HEK293 (cell line): ENCODE measurements around the gene GBGT1.

Experiments
- EGR2 ChIP-seq: fragments of 450-650 bp; formaldehyde crosslinking; IDR thresholded peaks from 2 replicates; pipeline ENCODE4 v1.5.1; 2016; ENCODE audit warnings: low read depth, missing biosample characterization, missing genetic modification characterization
- GLIS2 ChIP-seq: fragments of 450-650 bp; formaldehyde crosslinking; IDR thresholded peaks from 2 replicates; pipeline ENCODE4 v1.5.1; 2016; ENCODE audit warnings: missing biosample characterization, missing genetic modification characterization
- KLF1 ChIP-seq: fragments of 450-650 bp; formaldehyde crosslinking; IDR thresholded peaks from 2 replicates; pipeline ENCODE4 v1.5.1; 2016; ENCODE audit warnings: missing biosample characterization, missing genetic modification characterization
- KLF9 ChIP-seq: fragments of 450-650 bp; formaldehyde crosslinking; IDR thresholded peaks from 2 replicates; pipeline ENCODE4 v1.5.1; 2016; ENCODE audit warnings: missing biosample characterization, missing genetic modification characterization, low read depth
- ZBTB20 ChIP-seq: fragments of 450-650 bp; formaldehyde crosslinking; IDR thresholded peaks from 2 replicates; pipeline ENCODE4 v1.5.1; 2016; ENCODE audit warnings: missing biosample characterization, missing genetic modification characterization
- ZBTB48 ChIP-seq: fragments of 450-650 bp; formaldehyde crosslinking; IDR thresholded peaks from 2 replicates; pipeline ENCODE4 v1.5.1; 2016; ENCODE audit warnings: missing biosample characterization, missing genetic modification characterization
- ZNF112 ChIP-seq: fragments of 450-650 bp; formaldehyde crosslinking; IDR thresholded peaks from 2 replicates; pipeline ENCODE4 v1.5.0; 2017; ENCODE audit warnings: missing biosample characterization, missing genetic modification characterization
- ZNF19 ChIP-seq: fragments of 450-650 bp; formaldehyde crosslinking; IDR thresholded peaks from 2 replicates; pipeline ENCODE4; 2016; ENCODE audit warnings: missing biosample characterization, missing genetic modification characterization, low read depth
- ZNF214 ChIP-seq: fragments of 450-650 bp; formaldehyde crosslinking; IDR thresholded peaks from 2 replicates; pipeline ENCODE4 v1.5.1; 2017; ENCODE audit warnings: missing biosample characterization, mild to moderate bottlenecking, missing genetic modification characterization, borderline replicate concordance
- ZNF324 ChIP-seq: fragments of 450-650 bp; formaldehyde crosslinking; IDR thresholded peaks from 2 replicates; pipeline ENCODE4 v1.5.1; 2016; ENCODE audit warnings: missing biosample characterization, missing genetic modification characterization
- ZNF341 ChIP-seq: fragments of 450-650 bp; formaldehyde crosslinking; IDR thresholded peaks from 2 replicates; pipeline ENCODE4; 2016; ENCODE audit warnings: low read depth, missing biosample characterization, missing genetic modification characterization
- ZNF423 ChIP-seq: fragments of 450-650 bp; formaldehyde crosslinking; IDR thresholded peaks from 2 replicates; pipeline ENCODE4 v1.5.1; 2016; ENCODE audit warnings: missing biosample characterization, missing genetic modification characterization
- ZNF514 ChIP-seq: fragments of 450-650 bp; formaldehyde crosslinking; IDR thresholded peaks from 2 replicates; pipeline ENCODE4 v1.5.1; 2016; ENCODE audit warnings: missing biosample characterization, missing genetic modification characterization
- ZNF768 ChIP-seq: fragments of 450-650 bp; formaldehyde crosslinking; IDR thresholded peaks from 2 replicates; pipeline ENCODE4 v1.5.1; 2018; ENCODE audit warnings: missing biosample characterization, mild to moderate bottlenecking, missing genetic modification characterization
- ZNF843 ChIP-seq: fragments of 450-650 bp; formaldehyde crosslinking; IDR thresholded peaks from 2 replicates; pipeline ENCODE4 v1.5.1; 2016; ENCODE audit warnings: missing biosample characterization, missing genetic modification characterization
- TF ChIP-seq, protein P1 (sequence below): fragments of 450-650 bp; formaldehyde crosslinking; IDR thresholded peaks from 2 replicates; pipeline ENCODE4 v1.5.1; 2016; ENCODE audit warnings: missing biosample characterization, missing genetic modification characterization
- TF ChIP-seq, protein P2 (sequence below): fragments of 450-650 bp; formaldehyde crosslinking; IDR thresholded peaks from 2 replicates; pipeline ENCODE4 v1.5.1; 2016; ENCODE audit warnings: missing biosample characterization, missing genetic modification characterization
- TF ChIP-seq, protein P3 (sequence below): fragments of 450-650 bp; formaldehyde crosslinking; IDR thresholded peaks from 2 replicates; pipeline ENCODE4 v1.5.1; 2016; ENCODE audit warnings: missing biosample characterization, missing genetic modification characterization, borderline replicate concordance
- TF ChIP-seq, protein P4 (sequence below): sonication (generic); formaldehyde crosslinking; IDR thresholded peaks from 2 replicates; pipeline ENCODE4 v1.8.1; 2022; ENCODE audit warnings: mild to moderate bottlenecking, moderate library complexity, missing genetic modification reagents
- TF ChIP-seq, protein P5 (sequence below): fragments of 450-650 bp; formaldehyde crosslinking; IDR thresholded peaks from 2 replicates; pipeline ENCODE4 v1.5.1; 2017; ENCODE audit warnings: missing biosample characterization, missing genetic modification characterization
- TF ChIP-seq, protein P6 (sequence below): fragments of 450-650 bp; formaldehyde crosslinking; IDR thresholded peaks from 2 replicates; pipeline ENCODE4 v1.5.1; 2017; ENCODE audit warnings: missing biosample characterization, missing genetic modification characterization
- TF ChIP-seq, protein P7 (sequence below): fragments of 450-650 bp; formaldehyde crosslinking; IDR thresholded peaks from 2 replicates; pipeline ENCODE4 v1.5.1; 2017; ENCODE audit warnings: missing biosample characterization, missing genetic modification characterization
- TF ChIP-seq, protein P8 (sequence below): fragments of 450-650 bp; formaldehyde crosslinking; IDR thresholded peaks from 2 replicates; pipeline ENCODE4 v1.5.1; 2017; ENCODE audit warnings: missing biosample characterization, missing genetic modification characterization

Gene GBGT1

DNA sequence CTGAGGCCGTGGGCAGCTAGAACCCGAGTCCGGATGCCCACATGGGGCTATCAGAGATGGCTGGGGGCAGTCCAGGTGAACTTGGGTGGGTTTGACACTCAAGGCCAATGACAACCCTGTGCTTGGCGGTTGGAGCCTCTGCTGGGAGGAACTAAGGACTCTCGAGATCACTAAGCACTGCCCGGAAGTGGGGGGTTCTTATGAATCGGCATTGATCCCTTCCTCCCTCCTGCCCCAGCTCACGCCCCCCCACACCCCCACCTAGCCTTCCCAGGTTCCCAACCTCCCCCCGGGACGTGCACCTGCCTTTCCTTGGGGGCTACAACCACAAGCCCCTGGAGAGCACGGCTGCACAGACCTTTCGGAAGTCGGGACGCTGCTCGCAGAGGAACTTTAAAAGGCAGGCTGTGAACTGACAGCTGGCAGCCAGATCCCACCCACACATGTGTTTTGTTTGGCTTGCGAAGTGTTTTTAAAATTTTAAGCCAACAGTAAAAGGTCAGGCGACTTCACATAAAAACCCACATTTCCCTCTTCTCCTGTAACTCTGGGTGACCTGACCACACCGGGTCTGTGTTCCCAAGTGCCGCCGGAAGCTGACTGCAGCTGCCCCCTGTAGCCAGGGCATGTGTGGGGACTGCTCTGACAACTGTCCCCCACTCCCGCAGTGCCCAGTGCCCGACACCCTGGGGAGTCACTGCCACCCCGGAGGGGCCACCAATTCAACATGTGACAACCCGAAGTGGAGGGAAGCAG is 37.6 kb downstream of the GBGT1 start (continued):
- TF ChIP-seq, protein P1, sequence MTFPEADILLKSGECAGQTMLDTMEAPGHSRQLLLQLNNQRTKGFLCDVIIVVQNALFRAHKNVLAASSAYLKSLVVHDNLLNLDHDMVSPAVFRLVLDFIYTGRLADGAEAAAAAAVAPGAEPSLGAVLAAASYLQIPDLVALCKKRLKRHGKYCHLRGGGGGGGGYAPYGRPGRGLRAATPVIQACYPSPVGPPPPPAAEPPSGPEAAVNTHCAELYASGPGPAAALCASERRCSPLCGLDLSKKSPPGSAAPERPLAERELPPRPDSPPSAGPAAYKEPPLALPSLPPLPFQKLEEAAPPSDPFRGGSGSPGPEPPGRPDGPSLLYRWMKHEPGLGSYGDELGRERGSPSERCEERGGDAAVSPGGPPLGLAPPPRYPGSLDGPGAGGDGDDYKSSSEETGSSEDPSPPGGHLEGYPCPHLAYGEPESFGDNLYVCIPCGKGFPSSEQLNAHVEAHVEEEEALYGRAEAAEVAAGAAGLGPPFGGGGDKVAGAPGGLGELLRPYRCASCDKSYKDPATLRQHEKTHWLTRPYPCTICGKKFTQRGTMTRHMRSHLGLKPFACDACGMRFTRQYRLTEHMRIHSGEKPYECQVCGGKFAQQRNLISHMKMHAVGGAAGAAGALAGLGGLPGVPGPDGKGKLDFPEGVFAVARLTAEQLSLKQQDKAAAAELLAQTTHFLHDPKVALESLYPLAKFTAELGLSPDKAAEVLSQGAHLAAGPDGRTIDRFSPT (tag by site-specific recombination): no peak
- TF ChIP-seq ZNF514: no peak
- TF ChIP-seq ZNF112 (tag by site-specific recombination): no peak
- TF ChIP-seq, protein P2, sequence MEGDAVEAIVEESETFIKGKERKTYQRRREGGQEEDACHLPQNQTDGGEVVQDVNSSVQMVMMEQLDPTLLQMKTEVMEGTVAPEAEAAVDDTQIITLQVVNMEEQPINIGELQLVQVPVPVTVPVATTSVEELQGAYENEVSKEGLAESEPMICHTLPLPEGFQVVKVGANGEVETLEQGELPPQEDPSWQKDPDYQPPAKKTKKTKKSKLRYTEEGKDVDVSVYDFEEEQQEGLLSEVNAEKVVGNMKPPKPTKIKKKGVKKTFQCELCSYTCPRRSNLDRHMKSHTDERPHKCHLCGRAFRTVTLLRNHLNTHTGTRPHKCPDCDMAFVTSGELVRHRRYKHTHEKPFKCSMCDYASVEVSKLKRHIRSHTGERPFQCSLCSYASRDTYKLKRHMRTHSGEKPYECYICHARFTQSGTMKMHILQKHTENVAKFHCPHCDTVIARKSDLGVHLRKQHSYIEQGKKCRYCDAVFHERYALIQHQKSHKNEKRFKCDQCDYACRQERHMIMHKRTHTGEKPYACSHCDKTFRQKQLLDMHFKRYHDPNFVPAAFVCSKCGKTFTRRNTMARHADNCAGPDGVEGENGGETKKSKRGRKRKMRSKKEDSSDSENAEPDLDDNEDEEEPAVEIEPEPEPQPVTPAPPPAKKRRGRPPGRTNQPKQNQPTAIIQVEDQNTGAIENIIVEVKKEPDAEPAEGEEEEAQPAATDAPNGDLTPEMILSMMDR (tag by site-specific recombination): no peak
- 0 out of 2 replicates have a peak, but pooled peaks have one; percentile 6 for TF ChIP-seq KLF1 (tag by site-specific recombination)
- peak; percentile 51; the same call in 1 of the 2 replicates for TF ChIP-seq EGR2 (tag by site-specific recombination)
- TF ChIP-seq ZNF324 (tag by site-specific recombination): no peak
- TF ChIP-seq, protein P3, sequence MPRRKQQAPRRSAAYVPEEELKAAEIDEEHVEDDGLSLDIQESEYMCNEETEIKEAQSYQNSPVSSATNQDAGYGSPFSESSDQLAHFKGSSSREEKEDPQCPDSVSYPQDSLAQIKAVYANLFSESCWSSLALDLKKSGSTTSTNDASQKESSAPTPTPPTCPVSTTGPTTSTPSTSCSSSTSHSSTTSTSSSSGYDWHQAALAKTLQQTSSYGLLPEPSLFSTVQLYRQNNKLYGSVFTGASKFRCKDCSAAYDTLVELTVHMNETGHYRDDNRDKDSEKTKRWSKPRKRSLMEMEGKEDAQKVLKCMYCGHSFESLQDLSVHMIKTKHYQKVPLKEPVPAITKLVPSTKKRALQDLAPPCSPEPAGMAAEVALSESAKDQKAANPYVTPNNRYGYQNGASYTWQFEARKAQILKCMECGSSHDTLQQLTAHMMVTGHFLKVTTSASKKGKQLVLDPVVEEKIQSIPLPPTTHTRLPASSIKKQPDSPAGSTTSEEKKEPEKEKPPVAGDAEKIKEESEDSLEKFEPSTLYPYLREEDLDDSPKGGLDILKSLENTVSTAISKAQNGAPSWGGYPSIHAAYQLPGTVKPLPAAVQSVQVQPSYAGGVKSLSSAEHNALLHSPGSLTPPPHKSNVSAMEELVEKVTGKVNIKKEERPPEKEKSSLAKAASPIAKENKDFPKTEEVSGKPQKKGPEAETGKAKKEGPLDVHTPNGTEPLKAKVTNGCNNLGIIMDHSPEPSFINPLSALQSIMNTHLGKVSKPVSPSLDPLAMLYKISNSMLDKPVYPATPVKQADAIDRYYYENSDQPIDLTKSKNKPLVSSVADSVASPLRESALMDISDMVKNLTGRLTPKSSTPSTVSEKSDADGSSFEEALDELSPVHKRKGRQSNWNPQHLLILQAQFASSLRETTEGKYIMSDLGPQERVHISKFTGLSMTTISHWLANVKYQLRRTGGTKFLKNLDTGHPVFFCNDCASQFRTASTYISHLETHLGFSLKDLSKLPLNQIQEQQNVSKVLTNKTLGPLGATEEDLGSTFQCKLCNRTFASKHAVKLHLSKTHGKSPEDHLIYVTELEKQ: no peak
- TF ChIP-seq, protein P4, sequence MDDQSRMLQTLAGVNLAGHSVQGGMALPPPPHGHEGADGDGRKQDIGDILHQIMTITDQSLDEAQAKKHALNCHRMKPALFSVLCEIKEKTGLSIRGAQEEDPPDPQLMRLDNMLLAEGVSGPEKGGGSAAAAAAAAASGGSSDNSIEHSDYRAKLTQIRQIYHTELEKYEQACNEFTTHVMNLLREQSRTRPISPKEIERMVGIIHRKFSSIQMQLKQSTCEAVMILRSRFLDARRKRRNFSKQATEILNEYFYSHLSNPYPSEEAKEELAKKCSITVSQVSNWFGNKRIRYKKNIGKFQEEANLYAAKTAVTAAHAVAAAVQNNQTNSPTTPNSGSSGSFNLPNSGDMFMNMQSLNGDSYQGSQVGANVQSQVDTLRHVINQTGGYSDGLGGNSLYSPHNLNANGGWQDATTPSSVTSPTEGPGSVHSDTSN (CRISPR knock-in tag): no peak
- TF ChIP-seq, protein P5, sequence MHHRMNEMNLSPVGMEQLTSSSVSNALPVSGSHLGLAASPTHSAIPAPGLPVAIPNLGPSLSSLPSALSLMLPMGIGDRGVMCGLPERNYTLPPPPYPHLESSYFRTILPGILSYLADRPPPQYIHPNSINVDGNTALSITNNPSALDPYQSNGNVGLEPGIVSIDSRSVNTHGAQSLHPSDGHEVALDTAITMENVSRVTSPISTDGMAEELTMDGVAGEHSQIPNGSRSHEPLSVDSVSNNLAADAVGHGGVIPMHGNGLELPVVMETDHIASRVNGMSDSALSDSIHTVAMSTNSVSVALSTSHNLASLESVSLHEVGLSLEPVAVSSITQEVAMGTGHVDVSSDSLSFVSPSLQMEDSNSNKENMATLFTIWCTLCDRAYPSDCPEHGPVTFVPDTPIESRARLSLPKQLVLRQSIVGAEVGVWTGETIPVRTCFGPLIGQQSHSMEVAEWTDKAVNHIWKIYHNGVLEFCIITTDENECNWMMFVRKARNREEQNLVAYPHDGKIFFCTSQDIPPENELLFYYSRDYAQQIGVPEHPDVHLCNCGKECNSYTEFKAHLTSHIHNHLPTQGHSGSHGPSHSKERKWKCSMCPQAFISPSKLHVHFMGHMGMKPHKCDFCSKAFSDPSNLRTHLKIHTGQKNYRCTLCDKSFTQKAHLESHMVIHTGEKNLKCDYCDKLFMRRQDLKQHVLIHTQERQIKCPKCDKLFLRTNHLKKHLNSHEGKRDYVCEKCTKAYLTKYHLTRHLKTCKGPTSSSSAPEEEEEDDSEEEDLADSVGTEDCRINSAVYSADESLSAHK (tag by site-specific recombination): no peak
- TF ChIP-seq, protein P6, sequence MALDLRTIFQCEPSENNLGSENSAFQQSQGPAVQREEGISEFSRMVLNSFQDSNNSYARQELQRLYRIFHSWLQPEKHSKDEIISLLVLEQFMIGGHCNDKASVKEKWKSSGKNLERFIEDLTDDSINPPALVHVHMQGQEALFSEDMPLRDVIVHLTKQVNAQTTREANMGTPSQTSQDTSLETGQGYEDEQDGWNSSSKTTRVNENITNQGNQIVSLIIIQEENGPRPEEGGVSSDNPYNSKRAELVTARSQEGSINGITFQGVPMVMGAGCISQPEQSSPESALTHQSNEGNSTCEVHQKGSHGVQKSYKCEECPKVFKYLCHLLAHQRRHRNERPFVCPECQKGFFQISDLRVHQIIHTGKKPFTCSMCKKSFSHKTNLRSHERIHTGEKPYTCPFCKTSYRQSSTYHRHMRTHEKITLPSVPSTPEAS (tag by site-specific recombination): no peak
- TF ChIP-seq ZNF423 (tag by site-specific recombination): peak; percentile 87; the same call in 1 of the 2 replicates
- TF ChIP-seq ZNF214 (tag by site-specific recombination): no peak
- TF ChIP-seq, protein P7, sequence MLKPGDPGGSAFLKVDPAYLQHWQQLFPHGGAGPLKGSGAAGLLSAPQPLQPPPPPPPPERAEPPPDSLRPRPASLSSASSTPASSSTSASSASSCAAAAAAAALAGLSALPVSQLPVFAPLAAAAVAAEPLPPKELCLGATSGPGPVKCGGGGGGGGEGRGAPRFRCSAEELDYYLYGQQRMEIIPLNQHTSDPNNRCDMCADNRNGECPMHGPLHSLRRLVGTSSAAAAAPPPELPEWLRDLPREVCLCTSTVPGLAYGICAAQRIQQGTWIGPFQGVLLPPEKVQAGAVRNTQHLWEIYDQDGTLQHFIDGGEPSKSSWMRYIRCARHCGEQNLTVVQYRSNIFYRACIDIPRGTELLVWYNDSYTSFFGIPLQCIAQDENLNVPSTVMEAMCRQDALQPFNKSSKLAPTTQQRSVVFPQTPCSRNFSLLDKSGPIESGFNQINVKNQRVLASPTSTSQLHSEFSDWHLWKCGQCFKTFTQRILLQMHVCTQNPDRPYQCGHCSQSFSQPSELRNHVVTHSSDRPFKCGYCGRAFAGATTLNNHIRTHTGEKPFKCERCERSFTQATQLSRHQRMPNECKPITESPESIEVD (tag by site-specific recombination): no peak
- 0 out of 2 replicates have a peak, but pooled peaks have one; percentile 26 for TF ChIP-seq ZNF341
- TF ChIP-seq, protein P8, sequence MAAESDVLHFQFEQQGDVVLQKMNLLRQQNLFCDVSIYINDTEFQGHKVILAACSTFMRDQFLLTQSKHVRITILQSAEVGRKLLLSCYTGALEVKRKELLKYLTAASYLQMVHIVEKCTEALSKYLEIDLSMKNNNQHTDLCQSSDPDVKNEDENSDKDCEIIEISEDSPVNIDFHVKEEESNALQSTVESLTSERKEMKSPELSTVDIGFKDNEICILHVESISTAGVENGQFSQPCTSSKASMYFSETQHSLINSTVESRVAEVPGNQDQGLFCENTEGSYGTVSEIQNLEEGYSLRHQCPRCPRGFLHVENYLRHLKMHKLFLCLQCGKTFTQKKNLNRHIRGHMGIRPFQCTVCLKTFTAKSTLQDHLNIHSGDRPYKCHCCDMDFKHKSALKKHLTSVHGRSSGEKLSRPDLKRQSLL (tag by site-specific recombination): no peak
- no peak for TF ChIP-seq ZBTB48 (tag by site-specific recombination)
- peak; percentile 32; the same call in 1 of the 2 replicates for TF ChIP-seq GLIS2 (tag by site-specific recombination)
- no peak for TF ChIP-seq ZNF768 (tag by site-specific recombination)
- TF ChIP-seq KLF9 (tag by site-specific recombination): no peak
- no peak for TF ChIP-seq ZBTB20 (tag by site-specific recombination)
- TF ChIP-seq ZNF19 (tag by site-specific recombination): no peak
- no peak for TF ChIP-seq ZNF843 (tag by site-specific recombination)
